Panc1 (cell line): ENCODE data around the gene PAX7. TPM values are rescaled to one million over a fixed set of nuclear protein-coding genes. Genes with fewer than 3 reads are reported as not detected.

ENCODE experiments used
- ATAC-seq: fragments of 200-7000 bp; cut with Tn5 transposase; 2 replicates; pipeline ENCODE4 v1.9.1; 2020; ENCODE audit warnings: mild to moderate bottlenecking, moderate library complexity
- BruUV-seq: library from RNA; stranded (reverse); fragments of 400-500 nt; replicated peaks from 2 replicates; lab custom pipeline; 2021; lab: Mats Ljungman, UMichigan
- CTCF ChIA-PET: fragments of 300-600 bp; sonication (Branson Sonifier 250); formaldehyde crosslinking; loops from one replicate; lab custom pipeline; 2022; ENCODE audit warnings: antibody characterized with exemption; lab: Charles Lee
- POLR2A ChIA-PET: fragments of 300-600 bp; sonication (Branson Sonifier 250); formaldehyde crosslinking; loops from one replicate; lab custom pipeline; 2022; ENCODE audit warnings: antibody characterized with exemption; lab: Charles Lee
- DNase-seq: peaks from one replicate; pipeline ENCODE4 v3.0.0-alpha.2; 2010; ENCODE audit warnings: low read depth, low spot score
- H3K27ac ChIP-seq: 2 replicates; pipeline ENCODE4 v1.5.1; 2011; ENCODE audit warnings: mild to moderate bottlenecking, low read length, inconsistent platforms
- H3K27me3 ChIP-seq: fragments of 200-500 bp; sonication (Bioruptor generic); 2 replicates; pipeline ENCODE4 v1.6.0; 2014; ENCODE audit warnings: low read length, inconsistent platforms; ENCODE audit not compliant: control insufficient read depth, insufficient read depth
- H3K36me3 ChIP-seq: fragments of 200-500 bp; sonication (Bioruptor generic); 2 replicates; pipeline ENCODE4 v1.5.1; 2014; ENCODE audit warnings: inconsistent platforms, mild to moderate bottlenecking, low read length, moderate library complexity; ENCODE audit not compliant: control insufficient read depth, insufficient read depth
- H3K4me1 ChIP-seq: 2 replicates; pipeline ENCODE4 v1.5.1; 2011; ENCODE audit warnings: inconsistent platforms, mild to moderate bottlenecking, low read length, moderate library complexity; ENCODE audit not compliant: control insufficient read depth, insufficient read depth
- H3K4me3 ChIP-seq, 2 experiments: 2 replicates each; pipeline ENCODE4 v1.5.1; 2011 to 2012; ENCODE audit warnings: low read depth in 2 of 2, low read length in 2 of 2, mild to moderate bottlenecking in 2 of 2, inconsistent platforms in 1 of 2, moderate library complexity in 1 of 2
- H3K9me3 ChIP-seq: fragments of 200-500 bp; sonication (Bioruptor generic); 2 replicates; pipeline ENCODE4 v1.5.1; 2014; ENCODE audit warnings: low read depth, mild to moderate bottlenecking, inconsistent platforms, low read length, moderate library complexity; ENCODE audit not compliant: control insufficient read depth, insufficient read depth
- POLR2AphosphoS5 ChIP-seq: IDR thresholded peaks from 2 replicates; pipeline ENCODE4 v1.6.1; 2012; ENCODE audit warnings: mild to moderate bottlenecking, low read depth, low read length, moderate library complexity
- REST ChIP-seq, 2 experiments: IDR thresholded peaks; 2 replicates each; pipeline ENCODE4 v1.6.1; 2011 to 2012; ENCODE audit warnings: low read depth in 2 of 2, control low read depth in 1 of 2, low read length in 1 of 2, mild to moderate bottlenecking in 1 of 2, moderate library complexity in 1 of 2; ENCODE audit not compliant: insufficient read depth in 1 of 2
- SIN3A ChIP-seq: IDR thresholded peaks from 2 replicates; pipeline ENCODE4 v1.6.1; 2012; ENCODE audit warnings: low read depth, mild to moderate bottlenecking, low read length, moderate library complexity, borderline replicate concordance; ENCODE audit not compliant: insufficient read depth
- TCF7L2 ChIP-seq: IDR thresholded peaks from 2 replicates; pipeline ENCODE4 v1.6.1; 2011; ENCODE audit warnings: mild to moderate bottlenecking, low read depth, low read length, inconsistent platforms
- in situ Hi-C: cut with HindIII; loops from 2 replicates; pipeline ENCODE4 v1.10.0; 2016; ENCODE audit warnings: low sequenced_read_pairs, low pct_unique_long_range_greater_than_20kb
- intact Hi-C: fragments of 100-400 bp; cut with micrococcal nuclease; formaldehyde crosslinking; loops from one replicate; pipeline ENCODE4 v1.10.0; 2022; ENCODE audit not compliant: unreplicated experiment
- total RNA-seq: library from RNA; stranded (reverse); gene quantifications from one replicate; pipeline ENCODE4 v1.2.1, GENCODE V29; 2021; ENCODE audit not compliant: unreplicated experiment
- TF ChIP-seq, protein P1 (sequence below): fragments of 450-650 bp; IDR thresholded peaks from 2 replicates; pipeline ENCODE4 v1.5.1; 2017; ENCODE audit warnings: mild to moderate bottlenecking

Gene PAX7
- total RNA-seq, 1 experiment from 2014 or later: not detected

DNA sequence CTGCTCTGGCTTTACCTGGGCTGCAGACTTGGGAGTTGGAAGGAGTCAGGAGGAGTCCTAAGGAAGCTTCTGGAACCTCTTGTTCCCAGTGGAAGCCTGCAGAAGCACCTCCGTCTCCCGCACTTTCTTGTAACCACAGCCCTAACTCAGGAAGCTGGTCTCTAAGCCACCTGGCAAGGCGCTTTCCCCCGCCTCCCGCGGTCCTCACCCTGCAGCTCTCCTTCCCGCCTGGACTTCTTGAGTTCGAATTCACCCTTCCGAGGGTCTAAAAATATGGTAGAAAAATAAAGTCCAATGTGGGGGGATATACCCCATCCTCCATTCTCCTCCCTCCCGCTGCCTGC lies 15.1 kb downstream of the PAX7 start:
- POLR2A ChIA-PET: no interaction called here
- Histone ChIP-seq H3K27ac (no peak overlapping the region), H3K4me3 (no peak overlapping the region), H3K4me1 (peaks cover 11% of the 10 kb centered on the region), H3K9me3 (no peaks in the 10 kb centered on the region), H3K27me3 (peaks cover 52% of the 10 kb centered on the region), H3K36me3 (no peaks in the 10 kb centered on the region; the same call in 1 of the 2 replicates)
- TF ChIP-seq, protein P1, sequence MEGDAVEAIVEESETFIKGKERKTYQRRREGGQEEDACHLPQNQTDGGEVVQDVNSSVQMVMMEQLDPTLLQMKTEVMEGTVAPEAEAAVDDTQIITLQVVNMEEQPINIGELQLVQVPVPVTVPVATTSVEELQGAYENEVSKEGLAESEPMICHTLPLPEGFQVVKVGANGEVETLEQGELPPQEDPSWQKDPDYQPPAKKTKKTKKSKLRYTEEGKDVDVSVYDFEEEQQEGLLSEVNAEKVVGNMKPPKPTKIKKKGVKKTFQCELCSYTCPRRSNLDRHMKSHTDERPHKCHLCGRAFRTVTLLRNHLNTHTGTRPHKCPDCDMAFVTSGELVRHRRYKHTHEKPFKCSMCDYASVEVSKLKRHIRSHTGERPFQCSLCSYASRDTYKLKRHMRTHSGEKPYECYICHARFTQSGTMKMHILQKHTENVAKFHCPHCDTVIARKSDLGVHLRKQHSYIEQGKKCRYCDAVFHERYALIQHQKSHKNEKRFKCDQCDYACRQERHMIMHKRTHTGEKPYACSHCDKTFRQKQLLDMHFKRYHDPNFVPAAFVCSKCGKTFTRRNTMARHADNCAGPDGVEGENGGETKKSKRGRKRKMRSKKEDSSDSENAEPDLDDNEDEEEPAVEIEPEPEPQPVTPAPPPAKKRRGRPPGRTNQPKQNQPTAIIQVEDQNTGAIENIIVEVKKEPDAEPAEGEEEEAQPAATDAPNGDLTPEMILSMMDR: no peak
- TF ChIP-seq SIN3A: no peak
- no peak for TF ChIP-seq REST (IDR thresholded peaks at IDR 0.05; ENCODE audit: insufficient read depth in 1 of 2, low read depth in 2 of 2, low read length in 1 of 2)
- no peak for TF ChIP-seq POLR2AphosphoS5
- TF ChIP-seq TCF7L2: no peak
- no TSS peak for BruUV-seq
- in situ Hi-C loops: no loop called here
- DNase-seq (no peak), ATAC-seq (no peak)
- intact Hi-C loops: no loop called here
- CTCF ChIA-PET: no interaction called here

DNA sequence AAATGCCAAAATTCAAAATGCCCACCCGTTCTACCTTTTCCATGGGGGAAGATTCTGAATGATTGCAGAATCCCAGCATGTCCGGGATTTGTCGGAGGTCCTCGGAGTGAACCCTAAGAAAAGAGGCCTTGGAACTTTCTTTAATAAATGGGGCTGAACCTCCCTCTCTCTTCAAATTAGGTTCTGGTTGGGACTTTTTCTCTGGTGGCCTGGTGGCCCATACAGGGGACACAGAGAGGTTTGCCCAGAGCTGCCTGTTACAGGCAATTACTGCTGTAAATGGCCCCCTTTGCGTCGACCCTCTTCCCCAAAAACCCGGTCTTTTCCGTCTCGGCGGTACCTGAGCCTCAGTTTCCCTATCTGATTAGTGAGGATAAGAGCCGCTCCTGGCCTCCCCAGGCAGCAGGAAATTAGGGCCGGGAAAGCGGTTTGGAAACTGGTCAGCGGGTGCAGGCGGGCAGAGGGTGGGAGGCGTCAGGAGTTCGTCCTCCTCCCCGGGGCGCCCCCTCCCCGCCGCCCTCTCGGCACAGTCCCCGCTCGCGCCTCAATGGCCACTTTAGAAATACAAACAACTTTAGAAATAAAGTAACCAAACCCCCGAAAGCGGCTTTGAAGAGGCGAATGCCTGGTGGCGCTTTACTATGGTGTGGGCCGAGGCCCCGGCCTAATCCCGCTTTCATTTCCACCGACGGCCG lies 15.6 kb downstream of the PAX7 start:
- POLR2A ChIA-PET: no interaction called here
- BruUV-seq: no TSS peak
- Histone ChIP-seq H3K4me1 (peaks cover 7% of the 10 kb centered on the region), H3K36me3 (no peaks in the 10 kb centered on the region; the same call in 1 of the 2 replicates), H3K9me3 (no peaks in the 10 kb centered on the region), H3K4me3 (peak overlapping the region in 1 of 2 experiments; percentile 24; a peak in 1 of 4 replicates), H3K27me3 (peaks cover 49% of the 10 kb centered on the region), H3K27ac (no peak overlapping the region)
- in situ Hi-C loops (no loop called here), intact Hi-C loops (no loop called here)
- CTCF ChIA-PET: no interaction called here
- no peak for TF ChIP-seq SIN3A
- TF ChIP-seq REST (IDR thresholded peaks at IDR 0.05; ENCODE audit: insufficient read depth in 1 of 2, low read depth in 2 of 2, low read length in 1 of 2): no peak
- TF ChIP-seq TCF7L2: no peak
- TF ChIP-seq, protein P1: no peak
- TF ChIP-seq POLR2AphosphoS5: no peak
- DNase-seq (no peak), ATAC-seq (no peak)
